ENCODE data around the gene GLI1. TPM values are rescaled to one million over a fixed set of nuclear protein-coding genes. Genes with fewer than 3 reads are reported as not detected.

Gene GLI1
- total and polyA plus RNA-seq, 2 of the 13 experiments (the other 11 are each of a cell fraction or from before 2014, with no cell fraction given), result 0.09 to 0.20 TPM

- TF ChIP-seq ZFP36L2 (CRISPR knock-in tag; IDR thresholded peaks at IDR 0.05) (no peak), BORCS8-MEF2B (CRISPR knock-in tag; IDR thresholded peaks at IDR 0.05) (peak; percentile 93), BHLHE40 (IDR thresholded peaks at IDR 0.05; ENCODE audit: low read length) (peak; percentile 96), ZNF124 (CRISPR knock-in tag; IDR thresholded peaks at IDR 0.05) (peak; percentile 90), RFX1 (IDR thresholded peaks at IDR 0.05) (no peak), CSRNP1 (CRISPR knock-in tag; IDR thresholded peaks at IDR 0.05) (peak; percentile 79; the same call in 1 of the 2 replicates), HIC2 (CRISPR knock-in tag; IDR thresholded peaks at IDR 0.05; ENCODE audit: low read depth) (peak; percentile 94), HNRNPL (IDR thresholded peaks at IDR 0.05; ENCODE audit: low read depth, low read length) (peak; percentile 89), FOXJ3 (CRISPR knock-in tag; IDR thresholded peaks at IDR 0.05; ENCODE audit: borderline replicate concordance) (peak; percentile 79), ZNF710 (CRISPR knock-in tag; IDR thresholded peaks at IDR 0.05; ENCODE audit: borderline replicate concordance) (peak; percentile 82; the same call in 1 of the 2 replicates), HES4 (CRISPR knock-in tag; IDR thresholded peaks at IDR 0.05; ENCODE audit: borderline replicate concordance) (no peak), CREB3 (CRISPR knock-in tag; IDR thresholded peaks at IDR 0.05) (no peak), ZNF687 (CRISPR knock-in tag; IDR thresholded peaks at IDR 0.05) (peak; percentile 92), ZNF224 (CRISPR knock-in tag; IDR thresholded peaks at IDR 0.05) (peak; percentile 69; the same call in 1 of the 2 replicates), GPN1 (CRISPR knock-in tag; IDR thresholded peaks at IDR 0.05; ENCODE audit: borderline replicate concordance) (no peak), ERF (CRISPR knock-in tag; IDR thresholded peaks at IDR 0.05) (peak; percentile 96), TOPORS (CRISPR knock-in tag; IDR thresholded peaks at IDR 0.05) (peak; percentile 81; the same call in 1 of the 2 replicates), ZNF569 (CRISPR knock-in tag; IDR thresholded peaks at IDR 0.05; ENCODE audit: borderline replicate concordance) (0 out of 2 replicates have a peak, but pooled peaks have one; percentile 35), XRCC5 (optimal IDR thresholded peaks at IDR 0.05; ENCODE audit: low read length) (peak; percentile 36)
Observed at GRCh38 chr12:57451233-57451778, 8.3 kb upstream of the GLI1 start (continued).

All from HepG2 (cell line).